ENCODE measurements around the gene FAM237B.

FAM237B gene

GRCh38 chr7:90288154-90288553 is 33.0 kb downstream of the FAM237B start:
- no peak for DNase-seq (ENCODE audit: low spot score)
- TF ChIP-seq CTCF (IDR thresholded peaks at IDR 0.05; ENCODE audit: extremely low read depth, missing control alignments), result no peak

- no peak for TF ChIP-seq CTCF (IDR thresholded peaks at IDR 0.05; ENCODE audit: extremely low read depth, missing control alignments)
- DNase-seq (ENCODE audit: low spot score), result no peak
Measured at GRCh38 chr7:90276033-90276728, 44.9 kb downstream of the FAM237B start.

GRCh38 chr7:90274161-90274560 is 46.9 kb downstream of the FAM237B start:
- no peak for DNase-seq (ENCODE audit: low spot score)

GRCh38 chr7:90272242-90272641 is 48.9 kb downstream of the FAM237B start:
- no peak for TF ChIP-seq CTCF (IDR thresholded peaks at IDR 0.05; ENCODE audit: extremely low read depth, missing control alignments)
- no peak for DNase-seq (ENCODE audit: low spot score)

More at GRCh38 chr7:90274161-90274560, 46.9 kb downstream of the FAM237B start:
- TF ChIP-seq CTCF (IDR thresholded peaks at IDR 0.05; ENCODE audit: extremely low read depth, missing control alignments), result no peak

GRCh38 chr7:90271753-90272152 is 49.4 kb downstream of the FAM237B start:
- no peak for TF ChIP-seq CTCF (IDR thresholded peaks at IDR 0.05; ENCODE audit: extremely low read depth, missing control alignments)
- no peak for DNase-seq (ENCODE audit: low spot score)

- DNase-seq (ENCODE audit: low spot score), result no peak
- TF ChIP-seq CTCF (IDR thresholded peaks at IDR 0.05; ENCODE audit: extremely low read depth, missing control alignments), result no peak
Measured at GRCh38 chr7:90270431-90271178, 50.5 kb downstream of the FAM237B start.

GRCh38 chr7:90269163-90269562 is 51.9 kb downstream of the FAM237B start:
- DNase-seq (ENCODE audit: low spot score), result no peak
- no peak for TF ChIP-seq CTCF (IDR thresholded peaks at IDR 0.05; ENCODE audit: extremely low read depth, missing control alignments)

Measured in GM20000 (cell line).